HG03571 (cell line): ENCODE results near the gene MTA1.

Experiments used
- ATAC-seq: cut with Tn5 transposase; IDR thresholded peaks from one replicate; pipeline ENCODE4 v1.9.1; 2021; ENCODE audit not compliant: unreplicated experiment

The MTA1 gene

DNA sequence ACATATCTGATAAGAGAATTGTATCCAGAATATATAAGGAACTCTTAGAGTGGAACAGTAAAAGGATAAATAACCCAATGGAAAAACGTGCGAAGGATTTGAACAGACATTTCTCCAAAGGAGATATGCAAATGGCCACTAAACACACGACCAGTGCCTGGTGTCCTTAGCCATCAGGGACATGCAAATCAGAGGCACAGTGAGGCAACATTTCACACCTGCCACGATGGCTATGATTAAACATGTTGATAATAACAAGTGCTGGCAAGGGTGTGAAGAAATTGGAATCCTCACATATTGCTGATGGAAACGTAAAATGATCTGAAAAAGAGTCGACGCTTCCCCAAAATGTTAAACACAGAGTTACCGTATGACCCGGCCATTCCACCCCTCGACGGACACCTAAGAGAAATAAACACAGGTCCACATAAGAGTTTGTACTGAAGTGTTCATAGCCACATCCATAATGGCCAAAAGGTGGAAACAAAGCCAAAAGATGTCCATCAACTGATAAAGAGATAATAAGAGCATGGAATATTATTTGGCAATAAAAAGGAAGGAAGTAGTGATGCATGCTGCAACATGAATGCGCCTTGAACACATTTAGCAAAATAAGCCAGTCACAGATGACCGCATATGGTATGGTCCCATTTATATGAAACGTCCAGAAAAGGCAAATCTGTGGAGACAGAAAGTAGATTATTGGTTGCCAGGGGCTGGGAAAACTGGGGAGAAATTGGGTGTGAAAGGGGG, 100.5 kb downstream of the MTA1 start:
- ATAC-seq = no peak
